Gastroesophageal sphincter (tissue), 3 donors: ENCODE data around the gene GIPC3.

Experiments
- POLR2AphosphoS5 ChIP-seq: sonication (generic); formaldehyde crosslinking; IDR thresholded peaks from one replicate; pipeline ENCODE4 v1.6.1; 2017; ENCODE audit warnings: antibody characterized with exemption
- TF ChIP-seq, protein P1 (sequence below), 4 experiments: fragments of 200-600 bp in 2 of 4; fragments of 450-650 bp in 2 of 4; sonication (generic) in 1 of 4; IDR thresholded peaks; one replicate each; pipeline ENCODE4 v1.5.1; 2017 to 2019; ENCODE audit warnings: antibody characterized with exemption in 4 of 4, mild to moderate bottlenecking in 2 of 4, moderate library complexity in 2 of 4

DNA sequence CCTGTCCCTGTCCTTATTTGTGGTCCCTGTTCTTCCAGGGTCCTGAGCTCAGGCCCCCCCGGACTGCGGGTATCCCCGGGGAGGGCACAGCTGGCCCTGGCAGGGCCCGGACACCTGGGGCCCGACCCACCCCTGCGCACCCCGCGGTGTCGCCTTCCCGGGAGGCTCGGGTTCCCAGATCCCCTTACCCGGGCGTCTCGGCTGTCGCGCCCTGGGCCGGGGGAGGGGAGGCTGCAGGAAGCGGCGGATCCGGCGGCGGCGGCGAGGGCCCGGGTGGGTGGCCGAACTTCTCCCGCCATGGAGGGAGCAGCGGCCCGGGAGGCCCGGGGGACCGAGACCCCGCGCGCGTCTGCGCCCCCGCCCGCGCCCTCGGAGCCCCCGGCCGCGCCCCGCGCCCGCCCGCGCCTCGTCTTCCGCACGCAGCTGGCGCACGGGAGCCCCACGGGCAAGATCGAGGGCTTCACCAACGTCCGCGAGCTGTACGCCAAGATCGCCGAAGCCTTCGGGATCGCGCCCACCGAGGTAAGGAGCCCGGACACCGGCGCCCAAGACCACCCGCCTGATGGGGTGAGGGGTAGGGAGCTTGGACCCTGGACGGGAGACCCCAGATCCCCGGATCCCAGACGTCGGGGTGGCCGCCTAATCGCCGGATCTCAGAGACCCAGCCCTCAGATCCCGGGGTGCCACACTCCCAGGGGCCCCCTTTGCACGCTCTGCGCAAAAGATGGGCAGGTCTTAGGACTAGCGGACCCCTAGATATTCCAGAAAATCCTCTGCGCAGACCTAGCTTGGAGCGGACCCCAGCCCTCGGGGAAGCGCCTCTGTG, at the start of gene GIPC3:
- TF ChIP-seq, protein P1, sequence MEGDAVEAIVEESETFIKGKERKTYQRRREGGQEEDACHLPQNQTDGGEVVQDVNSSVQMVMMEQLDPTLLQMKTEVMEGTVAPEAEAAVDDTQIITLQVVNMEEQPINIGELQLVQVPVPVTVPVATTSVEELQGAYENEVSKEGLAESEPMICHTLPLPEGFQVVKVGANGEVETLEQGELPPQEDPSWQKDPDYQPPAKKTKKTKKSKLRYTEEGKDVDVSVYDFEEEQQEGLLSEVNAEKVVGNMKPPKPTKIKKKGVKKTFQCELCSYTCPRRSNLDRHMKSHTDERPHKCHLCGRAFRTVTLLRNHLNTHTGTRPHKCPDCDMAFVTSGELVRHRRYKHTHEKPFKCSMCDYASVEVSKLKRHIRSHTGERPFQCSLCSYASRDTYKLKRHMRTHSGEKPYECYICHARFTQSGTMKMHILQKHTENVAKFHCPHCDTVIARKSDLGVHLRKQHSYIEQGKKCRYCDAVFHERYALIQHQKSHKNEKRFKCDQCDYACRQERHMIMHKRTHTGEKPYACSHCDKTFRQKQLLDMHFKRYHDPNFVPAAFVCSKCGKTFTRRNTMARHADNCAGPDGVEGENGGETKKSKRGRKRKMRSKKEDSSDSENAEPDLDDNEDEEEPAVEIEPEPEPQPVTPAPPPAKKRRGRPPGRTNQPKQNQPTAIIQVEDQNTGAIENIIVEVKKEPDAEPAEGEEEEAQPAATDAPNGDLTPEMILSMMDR (IDR thresholded peaks at IDR 0.05), result no peak
- no peak for TF ChIP-seq POLR2AphosphoS5
